Stomach (tissue), 4 donors: ENCODE data around the gene GZMB.

ENCODE experiments used
- CTCF ChIP-seq, 7 experiments: fragments of 450-650 bp in 4 of 7; fragments of 200-600 bp in 3 of 7; sonication (generic) in 3 of 7; IDR thresholded peaks; one replicate each; pipeline ENCODE4 v1.5.1; 2016 to 2019; ENCODE audit warnings: antibody characterized with exemption in 7 of 7, control low read depth in 2 of 7, mild to moderate bottlenecking in 1 of 7
- EP300 ChIP-seq: sonication (generic); formaldehyde crosslinking; IDR thresholded peaks from one replicate; pipeline ENCODE4 v1.6.1; 2017; ENCODE audit warnings: antibody characterized with exemption
- POLR2A ChIP-seq, 4 donors: fragments of 450-650 bp; IDR thresholded peaks; one replicate each; pipeline ENCODE4 v1.6.1; 2016; ENCODE audit warnings: antibody characterized with exemption in 4 of 4, control low read depth in 2 of 4, mild to moderate bottlenecking in 1 of 4, moderate library complexity in 1 of 4

- TF ChIP-seq CTCF (IDR thresholded peaks at IDR 0.05) (no peak), POLR2A (IDR thresholded peaks at IDR 0.05) (no peak), EP300 (no peak)
Measured at GRCh38 chr14:24631749-24632335, 2.1 kb downstream of the GZMB start.
